SK-N-SH (cell line): Measurements from ENCODE around the gene ATP2B2. TPM values are rescaled to one million over a fixed set of nuclear protein-coding genes. Genes with fewer than 3 reads are reported as not detected.

Experiments used
- CTCF ChIA-PET: fragments of 300-600, 350-600 bp; formaldehyde crosslinking; extraction: SDS; loops from one replicate; lab custom pipeline; 2021; lab: Yijun Ruan, JAX
- POLR2A ChIA-PET: fragments of 350-600 bp; sonication (Branson Sonifier 250); formaldehyde crosslinking; extraction: SDS; loops from one replicate; lab custom pipeline; 2020; ENCODE audit warnings: antibody characterized with exemption, inconsistent platforms; lab: Yijun Ruan, JAX
- DNase-seq: peaks from one replicate; pipeline ENCODE4 v3.0.0; 2012
- H2AFZ ChIP-seq: fragments of 200-600 bp; sonication (generic); 2 replicates; pipeline ENCODE4 v1.8.1; 2016; ENCODE audit warnings: antibody characterized with exemption, mild to moderate bottlenecking, low read depth
- H3F3A ChIP-seq: fragments of 200-600 bp; sonication (generic); replicated peaks from 2 replicates; pipeline ENCODE3; 2016; ENCODE audit warnings: antibody characterized with exemption, mild to moderate bottlenecking; ENCODE audit not compliant: insufficient read depth
- H3K27ac ChIP-seq, 2 experiments: fragments of 200-500 bp in 1 of 2; fragments of 200-600 bp in 1 of 2; sonication (Bioruptor generic) in 1 of 2; sonication (generic), shearing (Covaris generic) in 1 of 2; 2 replicates each; pipeline versions ENCODE4 v1.5.1 to v1.6.1; 2014 to 2016; ENCODE audit warnings: low read depth in 2 of 2, inconsistent platforms in 1 of 2, low read length in 1 of 2, mild to moderate bottlenecking in 1 of 2, mixed read lengths in 1 of 2
- H3K27me3 ChIP-seq: fragments of 200-600 bp; sonication (generic), shearing (Covaris generic); 2 replicates; pipeline ENCODE4 v1.6.1; 2016; ENCODE audit warnings: mixed run types; ENCODE audit not compliant: insufficient read depth
- H3K36me3 ChIP-seq, 2 experiments: fragments of 200-500 bp in 1 of 2; fragments of 200-600 bp in 1 of 2; sonication (Bioruptor generic) in 1 of 2; sonication (generic) in 1 of 2; replicated peaks in 1 of 2; 2 replicates each; pipeline versions ENCODE3 to v1.5.1; 2014 to 2016; ENCODE audit warnings: low read length in 1 of 2, mild to moderate bottlenecking in 1 of 2; ENCODE audit not compliant: insufficient read depth in 2 of 2, control insufficient read depth in 1 of 2
- H3K4me1 ChIP-seq, 2 experiments: fragments of 200-500 bp in 1 of 2; fragments of 200-600 bp in 1 of 2; sonication (Bioruptor generic) in 1 of 2; sonication (generic), shearing (Covaris generic) in 1 of 2; 2 replicates each; pipeline versions ENCODE4 v1.5.1 to v1.6.1; 2014 to 2016; ENCODE audit warnings: low read depth in 1 of 2, low read length in 1 of 2, mixed run types in 1 of 2; ENCODE audit not compliant: insufficient read depth in 2 of 2, control insufficient read depth in 1 of 2
- H3K4me2 ChIP-seq: fragments of 200-600 bp; sonication (generic), shearing (Covaris generic); 2 replicates; pipeline ENCODE4 v1.6.1; 2017; ENCODE audit warnings: mixed run types
- H3K4me3 ChIP-seq, 2 experiments: fragments of 200-500 bp in 1 of 2; fragments of 200-600 bp in 1 of 2; sonication (Bioruptor generic) in 1 of 2; sonication (generic), shearing (Covaris generic) in 1 of 2; 2 replicates each; pipeline versions ENCODE4 v1.5.1 to v1.8.1; 2014 to 2016; ENCODE audit warnings: low read depth in 2 of 2, inconsistent platforms in 1 of 2, low read length in 1 of 2, mild to moderate bottlenecking in 1 of 2, mixed read lengths in 1 of 2, moderate library complexity in 1 of 2
- H3K79me2 ChIP-seq: fragments of 200-600 bp; sonication (generic); 2 replicates; pipeline ENCODE4 v1.8.1; 2017; ENCODE audit warnings: mild to moderate bottlenecking; ENCODE audit not compliant: insufficient read depth
- H3K9ac ChIP-seq: fragments of 200-600 bp; sonication (generic); 2 replicates; pipeline ENCODE4 v1.6.1; 2017; ENCODE audit warnings: mixed run types
- H3K9me2 ChIP-seq: fragments of 200-600 bp; sonication (generic); 2 replicates; pipeline ENCODE4 v1.6.1; 2017; ENCODE audit warnings: mixed run types
- H3K9me3 ChIP-seq: fragments of 200-600 bp; sonication (generic); 2 replicates; pipeline ENCODE4 v1.6.1; 2017; ENCODE audit warnings: mixed run types, mild to moderate bottlenecking, moderate library complexity
- H4K20me1 ChIP-seq: fragments of 200-600 bp; sonication (generic); 2 replicates; pipeline ENCODE4 v1.6.1; 2017; ENCODE audit warnings: mild to moderate bottlenecking, mixed run types; ENCODE audit not compliant: insufficient read depth
- CTCF ChIP-seq: fragments of 200-600 bp; sonication (generic); IDR thresholded peaks from 2 replicates; pipeline ENCODE4 v1.6.1; 2017; ENCODE audit warnings: antibody characterized with exemption, mild to moderate bottlenecking, moderate library complexity
- EZH2phosphoT487 ChIP-seq: fragments of 200-600 bp; sonication (generic); IDR thresholded peaks from 2 replicates; pipeline ENCODE4 v1.6.1; 2017; ENCODE audit warnings: low read depth, mixed run types, mild to moderate bottlenecking, antibody characterized with exemption, moderate library complexity, borderline replicate concordance
- FOXJ3 ChIP-seq: sonication (generic); formaldehyde crosslinking; IDR thresholded peaks from 2 replicates; pipeline ENCODE4 v1.5.1; 2020; ENCODE audit warnings: mild to moderate bottlenecking, missing genetic modification reagents
- GABPA ChIP-seq: IDR thresholded peaks from 2 replicates; pipeline ENCODE4 v1.4.0; 2012; ENCODE audit warnings: low read depth, mild to moderate bottlenecking
- JUND ChIP-seq: IDR thresholded peaks from 2 replicates; pipeline ENCODE4 v1.4.0; 2012
- MAX ChIP-seq: IDR thresholded peaks from 2 replicates; pipeline ENCODE4 v1.4.0; 2012; ENCODE audit warnings: low read depth
- MXI1 ChIP-seq: IDR thresholded peaks from 2 replicates; pipeline ENCODE4 v1.6.1; 2012; ENCODE audit warnings: mild to moderate bottlenecking, low read depth, low read length, improper control_type of control experiment
- PBX3 ChIP-seq: IDR thresholded peaks from 2 replicates; pipeline ENCODE4; 2012
- RXRA ChIP-seq: IDR thresholded peaks from 2 replicates; pipeline ENCODE4 v1.4.0; 2012; ENCODE audit warnings: low read depth, mild to moderate bottlenecking, borderline replicate concordance
- TAF1 ChIP-seq: IDR thresholded peaks from 2 replicates; pipeline ENCODE4 v1.6.1; 2012; ENCODE audit warnings: low read depth, mild to moderate bottlenecking, low read length, moderate library complexity, borderline replicate concordance
- WGBS: methylation state at CpG from one replicate; pipeline ENCODE4 v1.1.6; 2017; ENCODE audit warnings: low lambda C conversion rate; 5-methylcytosine and 5-hydroxymethylcytosine counted together
- polyA plus RNA-seq, 3 experiments: library from polyadenylated mRNA; depleted of rRNA; stranded (reverse); fragments of >200 nt; gene quantifications; 2 replicates each; pipeline ENCODE4 v1.2.3, GENCODE V29; 2012
- TF ChIP-seq, protein P1 (sequence below): fragments of 150-350 bp; IDR thresholded peaks from 2 replicates; pipeline ENCODE4 v1.6.1; 2017; ENCODE audit warnings: antibody characterized with exemption, low read length, low read depth, borderline replicate concordance
- TF ChIP-seq, protein P2 (sequence below): IDR thresholded peaks from 2 replicates; pipeline ENCODE4 v1.6.1; 2012; ENCODE audit warnings: mild to moderate bottlenecking, low read depth, low read length, moderate library complexity
- TF ChIP-seq, protein P3 (sequence below): IDR thresholded peaks from 2 replicates; pipeline ENCODE4 v1.4.0; 2012; ENCODE audit warnings: low read depth, borderline replicate concordance

Gene ATP2B2
- polyA plus RNA-seq, 1 of the 3 experiments (the other 2 are of a cell fraction) = 0.15 TPM

DNA sequence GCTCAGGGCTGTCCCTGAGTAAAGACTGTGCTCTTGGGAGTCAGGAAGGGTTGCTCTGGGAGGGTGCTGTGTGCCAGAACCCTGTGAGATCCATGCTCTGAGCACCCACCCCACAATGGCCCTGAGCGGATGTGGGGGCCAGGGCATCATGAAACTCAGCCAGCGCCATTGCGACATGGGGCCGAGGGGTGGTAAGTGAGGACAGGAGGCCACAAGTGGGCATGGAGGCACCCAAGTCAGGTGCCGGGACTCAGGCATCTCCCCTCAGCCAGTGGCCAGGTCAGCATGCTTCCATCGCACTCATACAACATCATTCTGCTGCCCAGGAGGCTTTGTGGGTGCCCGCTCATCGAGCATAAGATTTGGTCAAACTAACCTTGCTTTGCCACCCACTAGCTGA, 19.6 kb downstream of the ATP2B2 start:
- Histone ChIP-seq H3K36me3 (no peaks in the 10 kb centered on the region), H3K4me1 (no peaks in the 10 kb centered on the region; a peak in 1 of 4 replicates), H3K4me2 (no peak overlapping the region), H3F3A (no peaks in the 10 kb centered on the region), H4K20me1 (no peaks in the 10 kb centered on the region), H3K79me2 (no peaks in the 10 kb centered on the region), H3K27me3 (no peaks in the 10 kb centered on the region), H3K9ac (no peak overlapping the region), H3K4me3 (no peak overlapping the region), H3K9me2 (no peaks in the 10 kb centered on the region), H3K9me3 (no peaks in the 10 kb centered on the region), H2AFZ (no peak overlapping the region), H3K27ac (no peak overlapping the region)
- TF ChIP-seq JUND (no peak), TAF1 (no peak), CTCF (no peak), FOXJ3 (no peak), MXI1 (no peak), PBX3 (no peak), GABPA (no peak), RXRA (no peak), MAX (no peak), EZH2phosphoT487 (no peak)
- TF ChIP-seq, protein P1, sequence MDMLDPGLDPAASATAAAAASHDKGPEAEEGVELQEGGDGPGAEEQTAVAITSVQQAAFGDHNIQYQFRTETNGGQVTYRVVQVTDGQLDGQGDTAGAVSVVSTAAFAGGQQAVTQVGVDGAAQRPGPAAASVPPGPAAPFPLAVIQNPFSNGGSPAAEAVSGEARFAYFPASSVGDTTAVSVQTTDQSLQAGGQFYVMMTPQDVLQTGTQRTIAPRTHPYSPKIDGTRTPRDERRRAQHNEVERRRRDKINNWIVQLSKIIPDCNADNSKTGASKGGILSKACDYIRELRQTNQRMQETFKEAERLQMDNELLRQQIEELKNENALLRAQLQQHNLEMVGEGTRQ = no peak
- TF ChIP-seq, protein P2, sequence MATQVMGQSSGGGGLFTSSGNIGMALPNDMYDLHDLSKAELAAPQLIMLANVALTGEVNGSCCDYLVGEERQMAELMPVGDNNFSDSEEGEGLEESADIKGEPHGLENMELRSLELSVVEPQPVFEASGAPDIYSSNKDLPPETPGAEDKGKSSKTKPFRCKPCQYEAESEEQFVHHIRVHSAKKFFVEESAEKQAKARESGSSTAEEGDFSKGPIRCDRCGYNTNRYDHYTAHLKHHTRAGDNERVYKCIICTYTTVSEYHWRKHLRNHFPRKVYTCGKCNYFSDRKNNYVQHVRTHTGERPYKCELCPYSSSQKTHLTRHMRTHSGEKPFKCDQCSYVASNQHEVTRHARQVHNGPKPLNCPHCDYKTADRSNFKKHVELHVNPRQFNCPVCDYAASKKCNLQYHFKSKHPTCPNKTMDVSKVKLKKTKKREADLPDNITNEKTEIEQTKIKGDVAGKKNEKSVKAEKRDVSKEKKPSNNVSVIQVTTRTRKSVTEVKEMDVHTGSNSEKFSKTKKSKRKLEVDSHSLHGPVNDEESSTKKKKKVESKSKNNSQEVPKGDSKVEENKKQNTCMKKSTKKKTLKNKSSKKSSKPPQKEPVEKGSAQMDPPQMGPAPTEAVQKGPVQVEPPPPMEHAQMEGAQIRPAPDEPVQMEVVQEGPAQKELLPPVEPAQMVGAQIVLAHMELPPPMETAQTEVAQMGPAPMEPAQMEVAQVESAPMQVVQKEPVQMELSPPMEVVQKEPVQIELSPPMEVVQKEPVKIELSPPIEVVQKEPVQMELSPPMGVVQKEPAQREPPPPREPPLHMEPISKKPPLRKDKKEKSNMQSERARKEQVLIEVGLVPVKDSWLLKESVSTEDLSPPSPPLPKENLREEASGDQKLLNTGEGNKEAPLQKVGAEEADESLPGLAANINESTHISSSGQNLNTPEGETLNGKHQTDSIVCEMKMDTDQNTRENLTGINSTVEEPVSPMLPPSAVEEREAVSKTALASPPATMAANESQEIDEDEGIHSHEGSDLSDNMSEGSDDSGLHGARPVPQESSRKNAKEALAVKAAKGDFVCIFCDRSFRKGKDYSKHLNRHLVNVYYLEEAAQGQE = no peak
- TF ChIP-seq, protein P3, sequence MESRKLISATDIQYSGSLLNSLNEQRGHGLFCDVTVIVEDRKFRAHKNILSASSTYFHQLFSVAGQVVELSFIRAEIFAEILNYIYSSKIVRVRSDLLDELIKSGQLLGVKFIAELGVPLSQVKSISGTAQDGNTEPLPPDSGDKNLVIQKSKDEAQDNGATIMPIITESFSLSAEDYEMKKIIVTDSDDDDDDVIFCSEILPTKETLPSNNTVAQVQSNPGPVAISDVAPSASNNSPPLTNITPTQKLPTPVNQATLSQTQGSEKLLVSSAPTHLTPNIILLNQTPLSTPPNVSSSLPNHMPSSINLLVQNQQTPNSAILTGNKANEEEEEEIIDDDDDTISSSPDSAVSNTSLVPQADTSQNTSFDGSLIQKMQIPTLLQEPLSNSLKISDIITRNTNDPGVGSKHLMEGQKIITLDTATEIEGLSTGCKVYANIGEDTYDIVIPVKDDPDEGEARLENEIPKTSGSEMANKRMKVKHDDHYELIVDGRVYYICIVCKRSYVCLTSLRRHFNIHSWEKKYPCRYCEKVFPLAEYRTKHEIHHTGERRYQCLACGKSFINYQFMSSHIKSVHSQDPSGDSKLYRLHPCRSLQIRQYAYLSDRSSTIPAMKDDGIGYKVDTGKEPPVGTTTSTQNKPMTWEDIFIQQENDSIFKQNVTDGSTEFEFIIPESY = no peak
- DNase-seq = no peak
- CTCF ChIA-PET = no interaction called here
- 68% methylated on average over 5 of the region's 8 CpGs for WGBS
- POLR2A ChIA-PET = no interaction called here
